Smooth muscle cell of the umbilical artery (primary cell): ENCODE measurements around the gene CGB2. TPM values are rescaled to one million over a fixed set of nuclear protein-coding genes. Genes with fewer than 3 reads are reported as not detected.

Experiments used
- total RNA-seq: library from RNA; depleted of rRNA; stranded (reverse); fragments of >200 nt; gene quantifications from 2 replicates; pipeline ENCODE4 v1.2.3, GENCODE V29; 2014

CGB2 gene
- total RNA-seq: not detected in 2 replicates

GRCh38 chr19:49031642-49032301, at the start of gene CGB2:
Gene CGB2, plus strand, starts transcription at chr19:49031890. Its CDS starts 206 bp downstream, at chr19:49032096.

DNA sequence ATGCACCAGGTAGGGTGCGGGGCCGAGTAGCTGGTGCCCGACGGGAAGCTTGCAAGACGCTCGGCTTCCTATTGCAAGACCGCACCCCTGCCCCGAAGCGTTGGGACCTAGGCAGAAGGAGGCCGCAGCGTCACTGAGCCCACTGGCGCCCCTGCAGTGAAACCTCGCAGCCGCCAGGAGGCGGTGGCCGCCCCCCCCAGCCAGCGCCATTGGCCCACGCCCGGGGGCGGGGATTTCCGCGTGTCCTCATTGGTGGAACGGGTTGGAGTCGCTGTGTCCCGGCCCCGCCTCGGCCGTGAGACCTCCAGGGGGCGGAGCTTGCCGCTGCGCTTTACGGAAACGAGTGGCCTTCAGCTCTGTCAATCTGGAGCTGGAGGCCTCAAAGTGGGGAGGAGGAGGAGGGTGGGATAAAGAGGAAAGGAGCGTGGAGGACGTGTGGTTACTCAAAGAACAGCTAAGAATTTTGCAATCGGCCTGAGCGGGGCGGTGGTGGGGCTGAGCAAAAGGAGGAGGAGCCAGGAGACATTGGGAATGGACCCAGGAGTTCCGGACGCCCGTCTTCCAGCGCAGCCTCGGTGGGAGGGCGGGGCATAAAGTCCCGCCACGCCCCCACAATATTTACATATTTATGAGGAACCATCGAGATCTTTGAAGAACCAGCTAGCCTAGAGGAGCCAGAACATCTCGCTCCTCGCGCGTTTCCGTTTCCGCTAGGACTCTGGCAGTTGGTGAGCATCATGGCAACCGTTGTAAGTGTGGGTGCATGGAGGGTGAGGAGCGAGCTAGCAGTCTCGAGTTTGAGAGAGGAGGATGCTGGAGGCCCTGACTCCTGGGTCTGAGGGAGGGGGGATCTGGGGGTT, 38.3 kb upstream of the CGB2 start, which contains the start of the genes GYS1 and RUVBL2:
GYS1 (minus strand) TSS at position 135 of the 860 bp plus-strand sequence. CDS start 197 bp downstream, outside the sequence.
RUVBL2 (plus strand) TSS at position 713 of the 860 bp plus-strand sequence; CDS start at position 738, 25 bp downstream.

DNA sequence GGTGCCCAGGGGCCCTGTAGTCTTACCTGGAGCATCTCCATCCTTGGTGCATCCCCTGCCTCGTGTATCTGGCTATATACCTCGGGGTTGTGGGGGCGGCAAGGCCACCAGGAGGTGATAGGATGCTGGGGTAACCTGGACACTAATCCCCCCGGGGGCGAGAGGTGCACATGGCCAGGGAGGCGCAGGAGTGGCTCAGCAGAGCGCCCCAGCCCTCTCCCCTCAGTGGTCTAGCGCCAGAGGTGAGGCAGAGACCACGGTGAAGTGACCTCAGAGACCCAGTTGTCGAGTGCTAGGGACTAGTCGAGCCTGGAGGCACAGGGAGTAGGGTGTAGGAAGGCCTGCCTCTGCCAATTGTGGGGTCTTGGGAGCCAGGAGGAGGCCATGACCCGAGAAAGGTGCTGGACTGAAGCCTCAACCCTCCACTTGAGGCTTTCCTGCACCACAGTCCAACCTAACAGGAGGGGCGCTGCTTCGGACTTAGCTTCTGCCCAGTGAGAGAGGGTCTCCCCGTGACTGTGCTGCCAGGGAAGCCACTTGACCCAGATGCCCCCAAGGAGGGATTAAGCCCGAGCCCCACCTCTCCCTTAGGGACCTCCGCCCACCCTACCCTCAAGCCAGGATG, 14.5 kb upstream of the CGB2 start, which contains the start of gene LHB:
LHB (minus strand) TSS at position 51 of the 625 bp plus-strand sequence; CDS start at position 41, 10 bp downstream.

GRCh38 chr19:49024233-49024632, 7.5 kb upstream of the CGB2 start, which contains the start of gene CGB3:
Gene CGB3, minus strand, starts transcription at chr19:49024333. Its CDS starts 362 bp downstream, at chr19:49023971.

DNA sequence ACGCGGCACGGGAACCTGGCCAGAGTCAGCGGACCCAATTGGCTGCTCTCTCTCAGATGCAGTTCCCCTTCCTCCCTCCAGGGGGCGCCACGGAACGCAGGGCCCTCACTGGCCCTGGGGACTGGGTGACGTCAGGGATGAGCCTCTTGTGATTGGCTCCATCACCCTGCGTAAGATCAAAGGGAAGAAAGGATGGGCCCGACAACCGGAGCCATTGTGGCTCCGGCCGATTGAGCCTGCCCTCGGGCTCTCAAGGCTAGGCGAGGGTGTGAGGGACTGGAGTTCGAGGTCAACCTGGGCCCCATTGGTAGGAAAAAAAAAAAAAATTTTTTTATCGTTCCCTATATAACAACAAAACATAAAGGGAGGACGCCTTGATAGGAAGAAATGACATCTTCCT, 5.1 kb downstream of the CGB2 start, which contains the start of gene CGB1:
CGB1 (minus strand) TSS at position 81 of the 400 bp plus-strand sequence. CDS start 184 bp downstream, outside the sequence.

GRCh38 chr19:49043548-49043947, 11.9 kb downstream of the CGB2 start, which contains the start of gene CGB5:
Gene CGB5, plus strand, starts transcription at chr19:49043848. Its CDS starts 362 bp downstream, at chr19:49044210.

GRCh38 chr19:49049011-49049410, 17.3 kb downstream of the CGB2 start, which contains the start of gene CGB8:
Gene CGB8, minus strand, starts transcription at chr19:49049111. Its CDS starts 372 bp downstream, at chr19:49048739.

GRCh38 chr19:49057636-49058234, 26.0 kb downstream of the CGB2 start, which contains the start of gene CGB7:
Gene CGB7, minus strand, starts transcription at chr19:49057749. Its CDS starts 2,374 bp downstream, at chr19:49055375.

DNA sequence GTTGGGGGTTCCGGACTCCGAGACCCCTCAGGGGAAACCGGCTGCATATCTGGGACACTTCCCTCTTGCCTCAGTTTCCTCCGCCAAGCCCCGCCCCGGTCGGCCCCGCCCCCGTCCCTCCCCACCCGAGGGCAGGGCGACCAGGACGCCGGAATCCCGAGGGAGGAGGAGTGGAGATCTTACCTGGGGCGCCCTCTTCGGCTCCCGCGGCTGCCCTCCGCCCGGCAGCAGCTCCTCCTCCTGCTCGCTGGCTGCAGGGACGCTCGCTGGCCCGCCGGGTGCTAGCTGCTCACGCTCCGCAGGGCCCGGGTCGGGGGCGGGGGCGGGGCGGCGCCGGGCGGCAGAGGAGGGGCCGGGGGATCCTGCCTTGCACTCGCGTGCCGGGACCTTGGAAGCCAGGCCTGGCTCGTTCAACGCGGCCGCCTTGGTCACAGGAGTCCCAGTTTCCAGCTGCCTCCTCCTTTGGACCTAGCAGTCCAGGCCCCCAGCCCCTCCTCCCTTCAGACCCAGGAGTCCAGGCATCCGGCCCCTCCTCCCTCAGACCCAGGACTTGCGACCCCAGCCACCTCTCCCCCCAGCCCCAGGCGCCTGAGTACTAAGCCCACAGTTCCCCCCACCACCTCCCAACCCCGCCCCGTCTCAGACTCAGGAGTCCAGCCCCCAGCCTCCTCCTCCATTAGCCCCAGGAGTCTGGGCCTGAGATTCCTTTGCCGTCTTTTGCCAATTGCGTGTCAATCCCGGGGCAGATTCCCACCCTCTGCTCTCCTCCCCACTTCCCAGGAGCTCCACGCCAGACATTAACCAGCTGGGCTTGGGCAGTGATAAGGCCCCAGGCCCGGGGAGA, 33.3 kb downstream of the CGB2 start, which contains the start of gene NTF4:
NTF4 (minus strand) TSS at position 51 of the 844 bp plus-strand sequence. CDS start 2,821 bp downstream, outside the sequence.

Other genes with a start within 250 kb of the CGB2 start
- 17.8 and 34.5 TPM in 2 replicates for gene BCAT2, start 220.9 kb upstream of the CGB2 start, total RNA-seq
- 5.5 and 19.0 TPM in 2 replicates for gene HSD17B14, start 195.4 kb upstream of the CGB2 start, total RNA-seq
- 4.2 and 6.6 TPM in 2 replicates for gene PLEKHA4, start 163.3 kb upstream of the CGB2 start, total RNA-seq
- gene PPP1R15A, start 159.5 kb upstream of the CGB2 start, total RNA-seq: 47.0 and 52.0 TPM in 2 replicates
- gene TULP2, start 133.1 kb upstream of the CGB2 start, total RNA-seq: 0.09 and 0.30 TPM in 2 replicates
- gene NUCB1, start 131.6 kb upstream of the CGB2 start, total RNA-seq: 319 and 392 TPM in 2 replicates
- gene DHDH, start 98.2 kb upstream of the CGB2 start, total RNA-seq: not detected in 2 replicates
- 116 and 123 TPM in 2 replicates for gene BAX, start 77.0 kb upstream of the CGB2 start, total RNA-seq
- gene FTL, start 66.6 kb upstream of the CGB2 start, total RNA-seq: 2,285 and 3,939 TPM in 2 replicates
- 47.5 and 55.9 TPM in 2 replicates for gene GYS1, start 38.6 kb upstream of the CGB2 start, total RNA-seq
- gene RUVBL2, start 38.0 kb upstream of the CGB2 start, total RNA-seq: 176 and 217 TPM in 2 replicates
- not detected in 2 replicates for gene LHB, start 14.8 kb upstream of the CGB2 start, total RNA-seq
- not detected in 2 replicates for gene CGB3, start 7.6 kb upstream of the CGB2 start, total RNA-seq
- gene CGB1, start 5.0 kb downstream of the CGB2 start, total RNA-seq: not detected in 2 replicates
- not detected in 2 replicates for gene CGB5, start 12.0 kb downstream of the CGB2 start, total RNA-seq
- gene CGB8, start 17.2 kb downstream of the CGB2 start, total RNA-seq: not detected in 2 replicates
- 0.23 and 0.30 TPM in 2 replicates for gene CGB7, start 25.9 kb downstream of the CGB2 start, total RNA-seq
- gene NTF4, start 32.9 kb downstream of the CGB2 start, total RNA-seq: 0.30 TPM in 1 of 2 replicates, not detected in the other
- not detected in 2 replicates for gene KCNA7, start 40.8 kb downstream of the CGB2 start, total RNA-seq
- 86.7 and 121 TPM in 2 replicates for gene SNRNP70, start 53.6 kb downstream of the CGB2 start, total RNA-seq
- 6.3 and 13.7 TPM in 2 replicates for gene LIN7B, start 82.5 kb downstream of the CGB2 start, total RNA-seq
- 0.89 and 0.97 TPM in 2 replicates for gene C19orf73, start 87.3 kb downstream of the CGB2 start, total RNA-seq
- gene PPFIA3, start 87.7 kb downstream of the CGB2 start, total RNA-seq: 3.3 and 8.0 TPM in 2 replicates
- 0.14 TPM in 1 of 2 replicates, not detected in the other for gene HRC, start 123.5 kb downstream of the CGB2 start, total RNA-seq
- 13.4 and 23.1 TPM in 2 replicates for gene TRPM4, start 125.9 kb downstream of the CGB2 start, total RNA-seq